Measurements from ENCODE around the gene RPL3.
A peak's percentile ranks its signal among the peaks of the same experiment; 100 is the strongest.

Gene RPL3

GRCh38 chr22:39363751-39364515 is 44.5 kb upstream of the RPL3 start:
- DNase-seq (ENCODE audit: low read depth), result no peak
- no peak overlapping the region for H3K4me3 ChIP-seq (ENCODE audit: low read depth, low read length)
- in situ Hi-C loops (cut with HindIII; ENCODE audit: low sequenced_read_pairs), result no loop called here
- TF ChIP-seq, protein P1, sequence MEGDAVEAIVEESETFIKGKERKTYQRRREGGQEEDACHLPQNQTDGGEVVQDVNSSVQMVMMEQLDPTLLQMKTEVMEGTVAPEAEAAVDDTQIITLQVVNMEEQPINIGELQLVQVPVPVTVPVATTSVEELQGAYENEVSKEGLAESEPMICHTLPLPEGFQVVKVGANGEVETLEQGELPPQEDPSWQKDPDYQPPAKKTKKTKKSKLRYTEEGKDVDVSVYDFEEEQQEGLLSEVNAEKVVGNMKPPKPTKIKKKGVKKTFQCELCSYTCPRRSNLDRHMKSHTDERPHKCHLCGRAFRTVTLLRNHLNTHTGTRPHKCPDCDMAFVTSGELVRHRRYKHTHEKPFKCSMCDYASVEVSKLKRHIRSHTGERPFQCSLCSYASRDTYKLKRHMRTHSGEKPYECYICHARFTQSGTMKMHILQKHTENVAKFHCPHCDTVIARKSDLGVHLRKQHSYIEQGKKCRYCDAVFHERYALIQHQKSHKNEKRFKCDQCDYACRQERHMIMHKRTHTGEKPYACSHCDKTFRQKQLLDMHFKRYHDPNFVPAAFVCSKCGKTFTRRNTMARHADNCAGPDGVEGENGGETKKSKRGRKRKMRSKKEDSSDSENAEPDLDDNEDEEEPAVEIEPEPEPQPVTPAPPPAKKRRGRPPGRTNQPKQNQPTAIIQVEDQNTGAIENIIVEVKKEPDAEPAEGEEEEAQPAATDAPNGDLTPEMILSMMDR (IDR thresholded peaks at IDR 0.05; ENCODE audit: low read depth, low read length, missing control alignments), result no peak

- no peak for DNase-seq (ENCODE audit: low read depth)
- TF ChIP-seq, protein P1 (IDR thresholded peaks at IDR 0.05; ENCODE audit: low read depth, low read length, missing control alignments), result no peak
- in situ Hi-C loops (cut with HindIII; ENCODE audit: low sequenced_read_pairs), result no loop called here
- no peak overlapping the region for H3K4me3 ChIP-seq (ENCODE audit: low read depth, low read length)
Observed at GRCh38 chr22:39362932-39363331, 43.5 kb upstream of the RPL3 start.

DNA sequence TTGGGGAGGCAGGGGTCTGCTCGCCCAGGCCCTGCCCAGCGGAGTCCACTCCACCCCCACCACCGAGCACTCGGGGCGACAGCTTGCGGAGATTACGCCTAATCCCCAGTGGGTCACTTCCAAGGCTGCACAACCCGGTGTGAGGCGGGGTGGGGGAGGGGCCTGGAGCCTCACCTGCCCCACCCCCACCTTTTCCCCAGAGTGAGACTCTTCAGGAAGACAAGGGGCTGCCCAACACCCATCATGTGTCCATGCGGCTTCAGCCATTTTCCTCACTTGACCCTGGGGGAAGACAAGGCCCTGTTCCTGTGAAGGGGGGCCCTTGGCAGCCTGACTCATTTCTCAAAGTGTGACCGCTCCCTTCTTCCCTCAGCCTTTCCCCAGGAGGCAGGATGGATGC is 42.8 kb upstream of the RPL3 start:
- in situ Hi-C loops (cut with HindIII; ENCODE audit: low sequenced_read_pairs), result no loop called here
- DNase-seq (ENCODE audit: low read depth), result no peak
- H3K4me3 ChIP-seq (ENCODE audit: low read depth, low read length), result no peak overlapping the region
- TF ChIP-seq, protein P1 (IDR thresholded peaks at IDR 0.05; ENCODE audit: low read depth, low read length, missing control alignments), result no peak

DNA sequence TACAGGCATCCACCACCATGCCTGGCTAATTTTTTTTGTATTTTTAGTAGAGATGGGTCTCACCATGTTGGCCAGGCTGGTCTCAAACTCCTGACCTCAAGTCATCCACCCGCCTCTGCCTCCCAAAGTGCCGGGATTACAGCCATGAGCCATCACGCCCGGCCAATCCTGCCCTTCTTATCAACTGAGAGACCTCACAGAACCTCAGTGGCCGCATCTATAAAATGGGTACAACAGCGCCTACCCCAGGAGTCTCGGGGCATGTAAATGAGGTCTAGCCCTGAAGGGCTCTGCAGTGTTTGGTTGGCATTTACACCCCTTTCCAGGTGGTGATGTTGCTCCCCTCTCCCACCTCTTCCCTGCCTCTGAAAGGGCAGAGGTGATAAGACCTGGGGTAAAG is 42.1 kb upstream of the RPL3 start:
- in situ Hi-C loops (cut with HindIII; ENCODE audit: low sequenced_read_pairs), result no loop called here
- no peak for DNase-seq (ENCODE audit: low read depth)
- TF ChIP-seq, protein P1 (IDR thresholded peaks at IDR 0.05; ENCODE audit: low read depth, low read length, missing control alignments), result no peak
- H3K4me3 ChIP-seq (ENCODE audit: low read depth, low read length), result no peak overlapping the region

- in situ Hi-C loops (cut with HindIII; ENCODE audit: low sequenced_read_pairs), result no loop called here
- no peak overlapping the region for H3K4me3 ChIP-seq (ENCODE audit: low read depth, low read length)
- peak; percentile 36 for DNase-seq (ENCODE audit: low read depth)
- TF ChIP-seq, protein P1 (IDR thresholded peaks at IDR 0.05; ENCODE audit: low read depth, low read length, missing control alignments), result no peak
Observed at GRCh38 chr22:39360674-39361413, 41.4 kb upstream of the RPL3 start.

GRCh38 chr22:39360242-39360641 is 40.8 kb upstream of the RPL3 start:
- H3K4me3 ChIP-seq (ENCODE audit: low read depth, low read length), result no peak overlapping the region
- in situ Hi-C loops (cut with HindIII; ENCODE audit: low sequenced_read_pairs), result no loop called here
- DNase-seq (ENCODE audit: low read depth), result no peak
- TF ChIP-seq, protein P1 (IDR thresholded peaks at IDR 0.05; ENCODE audit: low read depth, low read length, missing control alignments), result no peak

Measured in astrocyte of the cerebellum (primary cell).